HG03457 (cell line): ENCODE measurements around the gene CTSF.
"Not testable (repeated sequence)": the region's sequence is repeated elsewhere in the genome, so short reads cannot be mapped to it uniquely, and the experiment has no call there.

ENCODE experiments used
- ATAC-seq: cut with Tn5 transposase; IDR thresholded peaks from one replicate; pipeline ENCODE4 v1.9.1; 2021; ENCODE audit warnings: moderate number of reproducible peaks; ENCODE audit not compliant: unreplicated experiment

The CTSF gene

GRCh38 chr11:66559866-66560676, 8.3 kb downstream of the CTSF start:
- ATAC-seq = no peak

GRCh38 chr11:66559142-66559865, 9.1 kb downstream of the CTSF start:
- no peak for ATAC-seq

DNA sequence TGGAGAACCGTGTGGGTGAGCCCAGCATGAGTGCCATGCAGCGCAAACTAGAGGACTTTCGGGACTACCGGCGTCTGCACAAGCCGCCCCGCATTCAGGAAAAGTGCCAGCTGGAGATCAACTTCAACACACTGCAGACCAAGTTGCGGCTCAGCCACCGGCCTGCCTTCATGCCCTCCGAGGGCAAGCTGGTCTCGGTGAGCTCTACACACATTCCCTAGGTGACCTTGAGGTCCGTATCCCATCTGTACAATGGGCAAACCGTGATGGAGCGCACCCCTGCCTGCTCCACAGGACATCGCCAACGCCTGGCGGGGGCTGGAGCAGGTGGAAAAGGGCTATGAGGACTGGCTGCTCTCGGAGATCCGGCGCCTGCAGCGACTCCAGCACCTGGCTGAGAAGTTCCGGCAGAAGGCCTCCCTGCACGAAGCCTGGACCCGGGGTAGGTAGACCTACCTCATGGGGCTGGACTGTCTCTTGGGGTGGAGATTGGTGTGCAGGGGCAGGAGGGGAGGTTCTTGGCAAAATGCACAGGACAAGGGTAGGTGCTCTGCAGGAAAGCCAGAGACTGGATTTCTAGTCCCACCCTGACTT, 10.6 kb downstream of the CTSF start:
- ATAC-seq = no peak

DNA sequence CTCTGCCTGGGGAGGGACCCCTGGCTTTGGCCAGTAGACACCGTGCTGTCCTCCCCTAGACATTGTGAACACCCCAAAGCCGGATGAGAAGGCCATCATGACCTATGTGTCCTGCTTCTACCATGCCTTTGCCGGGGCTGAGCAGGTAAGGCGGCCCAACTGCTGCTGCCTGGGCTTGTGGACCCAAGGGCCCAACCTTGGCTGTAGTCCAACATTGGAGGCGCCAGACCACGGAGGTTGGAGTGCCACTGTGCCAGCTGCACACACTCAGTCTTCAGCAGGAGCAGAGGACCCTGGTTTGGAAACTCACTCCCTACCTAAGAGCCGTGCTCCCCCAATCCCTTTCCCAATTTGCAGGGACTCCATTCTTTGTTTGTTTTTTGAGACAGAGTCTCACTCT, 12.3 kb downstream of the CTSF start:
- ATAC-seq = no peak

DNA sequence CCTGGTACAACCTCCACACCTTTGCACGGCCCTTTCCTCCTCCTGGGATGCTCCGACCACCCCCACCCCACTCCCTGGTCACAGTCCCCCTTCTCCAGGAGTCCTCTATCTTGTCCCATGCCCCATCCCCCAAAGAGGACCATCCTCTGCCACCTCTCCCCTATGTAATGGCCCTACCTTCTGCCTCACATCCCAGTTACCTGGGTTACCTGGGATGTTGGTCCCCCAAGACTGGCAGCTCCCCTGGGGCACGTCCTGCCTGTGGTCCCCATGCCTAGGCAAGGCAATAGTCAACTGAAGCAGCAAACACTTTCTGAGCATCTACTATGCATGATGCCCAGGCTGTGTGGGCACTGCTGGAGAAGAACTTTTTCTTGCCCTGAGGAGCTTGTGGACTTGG, 13.0 kb downstream of the CTSF start:
- no peak for ATAC-seq

- ATAC-seq = no peak
Observed at GRCh38 chr11:66554602-66555001, 13.8 kb downstream of the CTSF start.

DNA sequence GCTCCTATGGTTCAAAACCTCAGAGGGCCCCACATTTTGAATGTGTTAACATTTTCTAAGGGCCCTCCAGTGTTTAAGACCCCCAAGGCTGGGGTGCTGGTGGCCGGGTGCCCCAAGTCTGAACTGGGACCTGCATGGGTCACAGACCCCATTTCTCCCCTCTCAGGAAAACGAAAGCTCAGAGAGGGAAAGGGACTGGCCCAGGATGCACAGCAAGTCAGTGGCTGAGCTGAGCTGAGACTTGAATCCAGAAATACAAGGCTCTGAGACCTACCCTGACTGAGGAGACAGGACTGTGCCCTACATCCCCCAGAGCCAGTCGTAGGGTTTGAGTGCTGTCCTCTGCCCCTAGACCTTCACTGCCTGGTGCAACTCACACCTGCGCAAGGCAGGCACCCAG, 17.5 kb downstream of the CTSF start:
- no peak for ATAC-seq

DNA sequence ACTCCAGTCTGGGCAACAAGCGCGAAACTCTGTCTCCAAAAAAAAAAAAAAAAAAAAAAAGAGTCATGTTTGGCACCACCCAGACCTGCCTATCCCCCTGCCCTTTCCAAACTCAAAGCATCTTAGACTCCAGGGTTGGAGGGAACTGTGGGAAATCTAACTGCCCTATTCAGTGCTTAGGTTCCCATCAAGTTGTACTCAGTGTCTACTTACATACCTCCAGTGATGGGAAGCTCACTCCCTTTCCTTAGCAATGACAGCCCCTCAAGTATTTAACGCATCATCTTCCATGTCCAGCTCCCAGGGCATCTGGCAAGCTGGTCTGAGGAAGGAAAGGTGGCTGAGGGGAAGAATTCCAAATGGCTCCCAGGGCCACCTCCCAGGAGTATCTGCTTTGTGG, 18.7 kb downstream of the CTSF start:
- ATAC-seq = no peak

DNA sequence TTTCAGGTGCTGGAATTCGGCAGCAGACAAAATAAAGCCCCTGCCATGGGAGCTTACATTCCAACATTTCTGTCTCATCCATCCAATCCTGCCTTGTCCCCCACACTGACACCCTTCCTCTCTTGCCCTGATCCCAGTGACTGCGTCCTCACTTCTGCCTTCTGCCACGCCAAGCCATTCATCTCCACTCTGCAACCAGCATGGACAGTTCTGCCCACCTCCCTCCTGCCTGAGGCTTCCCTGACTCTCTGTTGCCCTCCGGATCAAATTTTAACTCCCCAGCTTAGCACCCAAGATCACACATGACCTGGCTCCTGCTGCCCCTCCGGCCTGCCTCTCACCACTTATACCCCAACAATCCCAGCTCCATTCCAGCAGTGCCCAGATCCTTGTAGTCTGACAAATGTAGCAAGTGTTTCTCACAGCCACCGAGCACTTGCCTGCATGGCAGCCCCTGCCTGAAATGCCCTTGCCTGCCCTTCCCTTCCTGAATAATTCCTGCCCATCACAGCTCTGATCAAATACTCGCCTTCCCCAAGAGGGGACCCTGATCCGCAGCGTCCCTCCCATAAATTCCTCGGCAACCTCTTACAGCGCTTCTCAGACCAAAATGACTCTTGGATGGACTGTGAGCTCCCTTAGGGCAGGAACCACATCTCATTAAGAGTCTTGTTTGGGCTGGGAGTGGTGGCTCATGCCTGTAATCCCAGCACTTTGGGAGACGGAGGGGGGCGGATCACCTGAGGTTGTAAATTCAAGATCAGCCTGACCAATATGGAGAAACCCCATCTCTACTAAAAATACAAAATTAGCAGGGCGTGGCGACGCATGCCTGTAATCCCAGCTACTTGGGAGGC, 19.4 kb downstream of the CTSF start:
- ATAC-seq = no peak

GRCh38 chr11:66548041-66548440, 20.4 kb downstream of the CTSF start:
- no peak for ATAC-seq

- ATAC-seq = no peak
Observed at GRCh38 chr11:66547662-66548009, 20.8 kb downstream of the CTSF start.

- ATAC-seq = no peak
Observed at GRCh38 chr11:66546966-66547661, 21.3 kb downstream of the CTSF start.

GRCh38 chr11:66546368-66546965, 21.9 kb downstream of the CTSF start, which contains the start of gene ACTN3:
TSS of gene ACTN3 (plus strand) at chr11:66546903. CDS start at chr11:66546938, 35 bp downstream.
- ATAC-seq = no peak

DNA sequence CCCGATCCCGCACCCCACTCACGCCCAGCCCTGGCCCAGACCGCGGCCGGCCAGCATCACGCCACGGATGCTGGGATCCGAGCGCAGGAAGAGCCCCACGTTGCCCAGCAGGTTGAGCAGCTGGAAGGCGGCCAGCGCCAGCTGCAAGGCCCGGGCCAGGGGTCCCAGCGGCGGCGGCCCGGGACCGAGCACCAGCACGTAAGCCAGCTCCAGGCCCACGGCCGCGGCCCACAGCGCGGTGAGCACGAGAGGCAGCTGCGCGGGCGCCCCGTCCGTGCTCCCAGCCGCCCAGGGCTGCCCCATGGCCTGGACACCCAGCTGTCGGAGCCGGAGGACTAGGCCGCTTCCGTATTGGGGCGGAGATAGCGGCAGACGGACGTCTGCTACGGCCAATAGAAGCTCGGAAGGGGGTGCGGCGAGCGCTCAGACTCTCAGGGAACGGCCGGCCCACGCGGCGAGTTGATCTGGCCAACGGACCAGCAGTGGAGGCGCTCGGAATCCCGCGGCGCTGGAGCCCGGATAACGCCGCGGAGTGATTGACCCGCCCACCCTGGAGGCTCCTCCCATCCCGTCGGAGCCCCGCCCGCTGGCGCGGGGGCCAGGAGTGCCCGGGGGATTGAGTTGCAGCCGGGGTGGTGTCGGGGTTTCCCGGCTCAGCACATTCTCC, 22.6 kb downstream of the CTSF start, which contains the start of gene ZDHHC24:
TSS of gene ZDHHC24 (minus strand) at position 348 of the 667 bp plus-strand sequence. CDS start at position 303, 45 bp downstream.
- ATAC-seq = peak; percentile 64

GRCh38 chr11:66544952-66545351, 23.5 kb downstream of the CTSF start:
- not testable (repeated sequence) for ATAC-seq

DNA sequence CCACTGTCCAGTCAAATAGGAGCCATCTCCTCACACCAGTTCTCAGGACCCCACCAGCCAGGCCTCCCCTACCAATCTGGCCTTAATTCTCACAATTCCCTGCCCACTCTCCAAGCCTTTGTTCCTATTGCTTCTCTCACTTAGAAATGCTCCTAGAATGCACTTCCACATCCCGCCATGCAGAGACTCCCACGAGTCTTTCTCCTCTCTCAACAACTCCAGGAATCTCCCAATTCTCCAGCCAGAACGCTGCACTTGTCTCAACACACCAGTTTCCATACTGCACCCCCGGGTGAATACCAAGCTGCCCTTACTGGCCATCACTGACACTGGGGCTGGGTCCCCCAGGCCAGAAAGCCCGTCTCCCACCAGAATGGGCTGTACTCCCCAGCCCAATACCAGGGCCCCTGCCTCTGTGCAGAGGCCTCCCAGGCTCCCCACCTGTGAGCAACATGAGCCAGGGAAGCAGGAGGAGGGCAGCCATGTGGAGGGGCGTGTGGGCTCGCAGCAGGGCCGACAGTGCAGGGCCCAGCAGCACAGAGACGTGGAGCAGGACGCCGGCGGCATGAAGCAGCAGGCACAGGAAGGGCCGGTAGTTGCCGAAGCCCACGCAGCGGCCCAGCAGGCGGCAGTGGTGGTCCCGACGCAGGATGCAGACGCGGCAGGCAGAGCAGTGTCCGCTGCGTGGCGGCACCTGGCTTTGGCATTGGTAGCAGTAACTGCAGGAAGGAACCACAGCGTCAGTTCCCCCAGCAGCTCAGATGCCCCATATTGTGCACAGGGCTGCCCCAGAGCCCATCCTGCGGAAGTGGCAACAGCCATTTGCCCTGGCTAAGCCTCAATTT, 24.9 kb downstream of the CTSF start:
- ATAC-seq = no peak

GRCh38 chr11:66542362-66542761, 26.0 kb downstream of the CTSF start:
- no peak for ATAC-seq

DNA sequence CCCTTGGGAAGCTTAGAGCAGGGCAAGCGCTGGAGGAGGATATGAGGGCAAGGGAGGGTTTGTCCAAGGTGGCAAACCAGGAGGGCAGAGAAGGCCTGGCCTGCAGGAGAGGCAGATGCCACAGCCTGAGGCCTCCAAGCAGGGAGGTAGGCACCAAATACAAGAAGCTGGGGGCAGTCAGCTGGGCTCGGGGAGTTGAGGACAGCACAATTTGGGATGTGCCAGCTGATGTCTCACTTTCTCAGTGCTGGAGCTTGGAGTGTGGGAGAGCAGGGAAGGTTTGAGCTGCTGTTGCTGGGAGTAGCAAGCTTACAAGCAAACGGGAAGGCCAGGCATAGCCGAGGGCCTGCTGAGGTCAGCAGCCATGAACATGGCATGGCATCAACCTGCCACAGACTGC, 26.5 kb downstream of the CTSF start:
- no peak for ATAC-seq
